K562 (cell line): ENCODE measurements around the gene BIRC3. TPM values are rescaled to one million over a fixed set of nuclear protein-coding genes. Genes with fewer than 3 reads are reported as not detected.
A peak's percentile ranks its signal among the peaks of the same experiment; 100 is the strongest.

ENCODE experiments used
- ATAC-seq: fragments of 200-7000 bp; cut with Tn5 transposase; 3 replicates; pipeline ENCODE4 v1.9.1; 2020; ENCODE audit warnings: moderate library complexity
- BruUV-seq: library from RNA; stranded (reverse); fragments of 400-500 nt; replicated peaks from 2 replicates; lab custom pipeline; 2021; lab: Mats Ljungman, UMichigan
- CTCF ChIA-PET: fragments of 300-600 bp; formaldehyde crosslinking; extraction: SDS; loops from one replicate; lab custom pipeline; 2021; ENCODE audit warnings: low intra/inter-chr PET ratio; lab: Yijun Ruan, JAX
- POLR2A ChIA-PET: fragments of 300-600, 350-650 bp; sonication (Branson Sonifier 250); formaldehyde crosslinking; extraction: SDS; loops from one replicate; lab custom pipeline; 2021; ENCODE audit warnings: antibody characterized with exemption, inconsistent platforms; lab: Yijun Ruan, JAX
- DNase-seq, 4 experiments: peaks; one replicate each; pipeline versions ENCODE4 v3.0.0 to v3.0.0-alpha.2; 2011 to 2018; ENCODE audit warnings: low spot score in 3 of 4, mixed read lengths in 3 of 4; ENCODE audit errors: extremely low read depth in 1 of 4
- FAIRE-seq: peaks from 2 replicates; lab custom pipeline; 2011; peaks lifted over from hg19 to GRCh38; lab: Jason Lieb, UNC
- H2AFZ ChIP-seq: 2 replicates; pipeline ENCODE4 v1.6.0; 2011; ENCODE audit warnings: low read depth, low read length, control low read depth, inconsistent platforms
- H3K27ac ChIP-seq: fragments of 200-600 bp; 3 replicates; pipeline ENCODE4 v1.8.0; 2011; ENCODE audit warnings: low read depth, mild to moderate bottlenecking, control low read depth, inconsistent platforms, low read length, moderate library complexity, mixed read lengths; ENCODE audit errors: extremely low read depth
- H3K27me3 ChIP-seq, 2 experiments: fragments of 300-600 bp in 1 of 2; 2 replicates in 1 of 2; 3 replicates in 1 of 2; pipeline versions ENCODE4 v1.6.0 to v1.8.0; 2011; ENCODE audit warnings: inconsistent platforms in 2 of 2, low read length in 2 of 2, mild to moderate bottlenecking in 1 of 2, mixed read lengths in 1 of 2, moderate library complexity in 1 of 2; ENCODE audit not compliant: control insufficient read depth in 2 of 2, insufficient read depth in 2 of 2
- H3K36me3 ChIP-seq: fragments of 300-600 bp; 3 replicates; pipeline ENCODE4 v1.8.0; 2011; ENCODE audit warnings: mild to moderate bottlenecking, low read length, inconsistent platforms; ENCODE audit not compliant: control insufficient read depth, insufficient read depth
- H3K4me1 ChIP-seq, 2 experiments: fragments of 200-600 bp in 1 of 2; replicated peaks in 1 of 2; 2 replicates in 1 of 2; 3 replicates in 1 of 2; pipeline versions ENCODE4 v1.5.1 to v1.8.0; 2011; ENCODE audit warnings: inconsistent platforms in 2 of 2, low read length in 2 of 2, mild to moderate bottlenecking in 1 of 2, mixed read lengths in 1 of 2, moderate library complexity in 1 of 2; ENCODE audit not compliant: control insufficient read depth in 2 of 2, insufficient read depth in 2 of 2
- H3K4me2 ChIP-seq: 2 replicates; pipeline ENCODE4 v1.6.1; 2011; ENCODE audit warnings: low read length, control low read depth, inconsistent platforms, mixed read lengths; ENCODE audit not compliant: insufficient read depth
- H3K4me3 ChIP-seq: fragments of 200-600 bp; sonication (generic), shearing (Covaris generic); 2 replicates; pipeline ENCODE4 v1.5.1; 2016; ENCODE audit warnings: control low read depth, inconsistent platforms
- H3K79me2 ChIP-seq: fragments of 200-600 bp; 3 replicates; pipeline ENCODE4 v1.8.0; 2011; ENCODE audit warnings: low read length, inconsistent platforms; ENCODE audit not compliant: control insufficient read depth, insufficient read depth
- H3K9ac ChIP-seq, 2 experiments: 2 replicates each; pipeline versions ENCODE4 v1.6.0 to v1.6.1; 2011; ENCODE audit warnings: low read depth in 2 of 2, low read length in 2 of 2, control low read depth in 1 of 2, inconsistent platforms in 1 of 2, mild to moderate bottlenecking in 1 of 2, mixed read lengths in 1 of 2; ENCODE audit not compliant: insufficient read depth in 1 of 2
- H3K9me1 ChIP-seq: one replicate; pipeline ENCODE4 v1.6.0; 2011; ENCODE audit warnings: inconsistent platforms, mild to moderate bottlenecking, low read length, moderate library complexity; ENCODE audit not compliant: control insufficient read depth, insufficient read depth
- H3K9me3 ChIP-seq: replicated peaks from 2 replicates; pipeline ENCODE4 v1.5.1; 2011; ENCODE audit warnings: low read depth, low read length, inconsistent platforms; ENCODE audit not compliant: control insufficient read depth, insufficient read depth
- H4K20me1 ChIP-seq: replicated peaks from 2 replicates; pipeline ENCODE4 v1.6.1; 2011; ENCODE audit warnings: low read length, inconsistent platforms, mixed read lengths; ENCODE audit not compliant: control insufficient read depth, insufficient read depth
- ATF7 ChIP-seq: fragments of 450-650 bp; IDR thresholded peaks from 2 replicates; pipeline ENCODE4 v1.7.1; 2014; ENCODE audit warnings: mild to moderate bottlenecking, moderate library complexity
- CEBPB ChIP-seq: fragments of 450-650 bp; IDR thresholded peaks from 2 replicates; pipeline ENCODE4 v1.6.1; 2016; ENCODE audit warnings: missing genetic modification characterization, missing compliant biosample characterization
- HBP1 ChIP-seq: fragments of 450-650 bp; formaldehyde crosslinking; IDR thresholded peaks from 2 replicates; pipeline ENCODE4 v1.4.0; 2022; ENCODE audit warnings: missing genetic modification characterization
- HMG20B ChIP-seq: fragments of 250-450 bp; sonication (Bioruptor Pico); IDR thresholded peaks from 2 replicates; pipeline ENCODE4 v1.5.0; 2021; ENCODE audit warnings: mild to moderate bottlenecking
- LARP7 ChIP-seq: fragments of 450-650 bp; IDR thresholded peaks from 2 replicates; pipeline ENCODE4 v1.6.1; 2016
- PTRF ChIP-seq: fragments of 450-650 bp; IDR thresholded peaks from 2 replicates; pipeline ENCODE4 v1.6.1; 2016; ENCODE audit warnings: mild to moderate bottlenecking, missing genetic modification characterization, missing compliant biosample characterization
- RFX5 ChIP-seq: IDR thresholded peaks from 2 replicates; pipeline ENCODE4 v1.6.1; 2011; ENCODE audit warnings: low read depth, mild to moderate bottlenecking, improper control_type of control experiment, low read length
- SIN3B ChIP-seq: fragments of 450-650 bp; IDR thresholded peaks from 2 replicates; pipeline ENCODE4 v1.6.1; 2017; ENCODE audit warnings: low read depth, mild to moderate bottlenecking, moderate library complexity
- SMARCB1 ChIP-seq: IDR thresholded peaks from 2 replicates; pipeline ENCODE4 v1.6.1; 2011; ENCODE audit warnings: improper control_type of control experiment, low read depth; ENCODE audit not compliant: insufficient read length
- SMC3 ChIP-seq: conservative IDR thresholded peaks from 2 replicates; pipeline ENCODE4 v1.6.1; 2011; ENCODE audit warnings: low read depth, low read length, improper control_type of control experiment; ENCODE audit not compliant: insufficient read depth
- TEAD4 ChIP-seq, 2 experiments: sonication (generic) in 1 of 2; formaldehyde crosslinking in 1 of 2; IDR thresholded peaks; 2 replicates each; pipeline versions ENCODE4 v1.6.1 to v1.8.0; 2012 to 2022; ENCODE audit warnings: borderline replicate concordance in 1 of 2, inconsistent platforms in 1 of 2, low read length in 1 of 2, mild to moderate bottlenecking in 1 of 2, missing genetic modification reagents in 1 of 2
- UBTF ChIP-seq, 2 experiments: IDR thresholded peaks; 2 replicates each; pipeline ENCODE4 v1.6.1; 2012; ENCODE audit warnings: improper control_type of control experiment in 2 of 2, low read depth in 2 of 2, low read length in 2 of 2, borderline replicate concordance in 1 of 2
- ZNF224 ChIP-seq: sonication (generic); formaldehyde crosslinking; IDR thresholded peaks from 2 replicates; pipeline ENCODE4 v1.8.0; 2022; ENCODE audit warnings: mild to moderate bottlenecking, missing genetic modification reagents
- ZNF785 ChIP-seq: fragments of 250-450 bp; sonication (Bioruptor Pico); IDR thresholded peaks from 2 replicates; pipeline ENCODE4 v1.4.0; 2020; ENCODE audit warnings: mild to moderate bottlenecking
- ZNF79 ChIP-seq: fragments of 250-450 bp; sonication (Bioruptor Pico); IDR thresholded peaks from 2 replicates; pipeline ENCODE4 v1.4.0; 2020; ENCODE audit warnings: low read depth, mild to moderate bottlenecking, moderate library complexity
- WGBS: fragments of 100-300 bp; shearing (Covaris generic); methylation state at CpG from one replicate; pipeline ENCODE4 v1.1.6; 2016; ENCODE audit warnings: low coverage, mixed read lengths; ENCODE audit not compliant: insufficient coverage; ENCODE audit errors: missing lambda C conversion rate; 5-methylcytosine and 5-hydroxymethylcytosine counted together
- in situ Hi-C: fragments of 300-500 bp; cut with MboI; formaldehyde crosslinking; loops from 4 replicates; pipeline ENCODE4 v1.15.0; 2018; ENCODE audit warnings: inconsistent platforms, mixed read lengths
- intact Hi-C: fragments of 100-400 bp; cut with micrococcal nuclease; formaldehyde crosslinking; loops from 2 replicates; pipeline ENCODE4 v1.14.2; 2022
- polyA plus RNA-seq, 8 experiments: library from polyadenylated mRNA; depleted of rRNA in 4 of 8; stranded (reverse) in 5 of 8; unstranded in 3 of 8; fragments of >200 nt; fragmentation: Nextera tagmentation in 2 of 8; fragmentation: Illumina TruSeq in 1 of 8; extraction: Ambion mirVana in 2 of 8; extraction: Trizol in 1 of 8; gene quantifications; 2 replicates each; pipeline versions ENCODE4 v1.2.1 to v1.2.3, GENCODE V29; 2011 to 2014; ENCODE audit warnings: inconsistent platforms in 1 of 8, missing spikeins in 1 of 8
- total RNA-seq, 7 experiments: library from RNA; depleted of rRNA in 6 of 7; stranded (reverse); fragments of >200 nt in 6 of 7; fragmentation: Illumina TruSeq in 2 of 7; extraction: Trizol in 2 of 7; gene quantifications; 2 replicates each; pipeline versions ENCODE4 v1.2.1 to v1.2.3, GENCODE V29; 2011 to 2021; ENCODE audit warnings: low replicate concordance in 1 of 7
- TF ChIP-seq, protein P1 (sequence below): IDR thresholded peaks from 2 replicates; pipeline ENCODE4 v1.6.1; 2011; ENCODE audit warnings: borderline replicate concordance, low read depth, mild to moderate bottlenecking, moderate library complexity, low read length; ENCODE audit not compliant: insufficient read depth, poor library complexity, severe bottlenecking

The BIRC3 gene
- total and polyA plus RNA-seq, 9 of the 15 experiments (the other 6 are each of a cell fraction or from before 2014, with no cell fraction given): 0.08 to 0.42 (median 0.18) TPM

DNA sequence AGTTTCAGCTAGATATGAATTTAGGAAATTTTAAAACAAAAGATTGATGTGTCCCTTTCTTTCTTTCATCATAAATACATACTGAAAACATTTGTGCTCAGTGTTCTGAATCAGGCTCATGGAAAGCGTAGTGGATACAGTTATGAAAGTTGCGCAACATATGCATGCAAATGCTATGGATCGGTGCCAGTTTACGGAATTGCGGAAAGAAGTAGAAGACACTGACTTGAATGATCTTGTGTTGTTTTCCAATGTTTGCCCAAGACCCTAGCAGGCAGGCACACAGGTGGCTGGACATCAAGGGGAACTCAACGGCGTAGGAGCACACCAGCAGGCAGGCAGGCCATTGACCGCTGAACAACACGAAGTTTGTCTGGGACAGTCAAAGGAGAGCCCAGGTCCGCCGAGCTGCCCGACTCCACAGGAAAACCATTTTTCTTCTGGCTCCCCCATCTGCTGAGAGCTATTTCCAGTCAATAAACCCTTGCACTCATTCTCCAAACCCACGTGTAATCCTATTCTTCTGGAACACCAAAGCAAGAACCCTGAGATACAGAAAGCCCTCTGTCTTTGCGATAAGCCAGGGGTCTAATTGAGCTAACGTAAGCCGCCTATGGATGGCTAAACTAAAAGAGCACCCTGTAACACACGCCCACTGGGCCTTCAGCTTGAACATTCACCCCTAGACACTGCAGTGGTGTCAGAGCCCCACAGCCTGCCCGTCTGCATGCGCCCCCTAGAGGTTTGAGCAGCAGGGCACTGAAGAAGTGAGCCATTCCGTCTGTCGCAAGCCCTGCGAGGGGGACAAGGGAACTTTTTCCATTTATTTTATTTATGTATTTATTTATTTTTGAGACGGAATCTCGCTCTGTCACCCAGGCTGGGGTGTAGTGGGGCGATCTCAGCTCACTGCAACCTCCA, 7.4 kb upstream of the BIRC3 start:
- no peaks in the 10 kb centered on the region for H3K79me2 ChIP-seq
- FAIRE-seq (no peak), ATAC-seq (peak; percentile 72), DNase-seq (peak in 1 of 4 experiments; percentile 37)
- H3K4me2 ChIP-seq: no peak overlapping the region
- in situ Hi-C loops: no loop called here
- no peaks in the 10 kb centered on the region for H4K20me1 ChIP-seq
- BruUV-seq: no TSS peak
- no peaks in the 10 kb centered on the region for H3K27me3 ChIP-seq
- H3K9ac ChIP-seq: no peak overlapping the region
- ChIA-PET POLR2A (no interaction called here), CTCF (no interaction called here)
- WGBS: 58% methylated on average over 25 of the region's 25 CpGs
- no peaks in the 10 kb centered on the region for H3K9me1 ChIP-seq
- H3K9me3 ChIP-seq: no peaks in the 10 kb centered on the region
- H3K36me3 ChIP-seq: no peaks in the 10 kb centered on the region
- peaks cover 0 to 16% of the 10 kb centered on the region in 2 experiments; a peak in 1 of 5 replicates for H3K4me1 ChIP-seq
- H2AFZ ChIP-seq: no peak overlapping the region
- H3K4me3 ChIP-seq: no peak overlapping the region
- intact Hi-C loops: no loop called here
- H3K27ac ChIP-seq: no peak overlapping the region
- TF ChIP-seq CEBPB (peak; percentile 96), ZNF79 (CRISPR knock-in tag) (no peak), ZNF224 (CRISPR knock-in tag) (no peak), SIN3B (no peak), RFX5 (no peak), ATF7 (no peak), PTRF (tag) (no peak), TEAD4 (IDR thresholded peaks at IDR 0.05; ENCODE audit: low read length) (no peak), TEAD4 (CRISPR knock-in tag; IDR thresholded peaks at IDR 0.05; ENCODE audit: borderline replicate concordance) (no peak), ZNF785 (CRISPR knock-in tag) (no peak), LARP7 (no peak), UBTF (IDR thresholded peaks at IDR 0.05; ENCODE audit: borderline replicate concordance in 1 of 2, low read depth in 2 of 2, low read length in 2 of 2) (no peak), HBP1 (CRISPR knock-in tag) (no peak), HMG20B (CRISPR knock-in tag) (no peak), SMARCB1 (no peak), SMC3 (no peak)
- TF ChIP-seq, protein P1, sequence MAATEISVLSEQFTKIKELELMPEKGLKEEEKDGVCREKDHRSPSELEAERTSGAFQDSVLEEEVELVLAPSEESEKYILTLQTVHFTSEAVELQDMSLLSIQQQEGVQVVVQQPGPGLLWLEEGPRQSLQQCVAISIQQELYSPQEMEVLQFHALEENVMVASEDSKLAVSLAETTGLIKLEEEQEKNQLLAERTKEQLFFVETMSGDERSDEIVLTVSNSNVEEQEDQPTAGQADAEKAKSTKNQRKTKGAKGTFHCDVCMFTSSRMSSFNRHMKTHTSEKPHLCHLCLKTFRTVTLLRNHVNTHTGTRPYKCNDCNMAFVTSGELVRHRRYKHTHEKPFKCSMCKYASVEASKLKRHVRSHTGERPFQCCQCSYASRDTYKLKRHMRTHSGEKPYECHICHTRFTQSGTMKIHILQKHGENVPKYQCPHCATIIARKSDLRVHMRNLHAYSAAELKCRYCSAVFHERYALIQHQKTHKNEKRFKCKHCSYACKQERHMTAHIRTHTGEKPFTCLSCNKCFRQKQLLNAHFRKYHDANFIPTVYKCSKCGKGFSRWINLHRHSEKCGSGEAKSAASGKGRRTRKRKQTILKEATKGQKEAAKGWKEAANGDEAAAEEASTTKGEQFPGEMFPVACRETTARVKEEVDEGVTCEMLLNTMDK: peak; percentile 62
